OCI-LY7 (cell line): ENCODE data around the gene BEST3. TPM values are rescaled to one million over a fixed set of nuclear protein-coding genes. Genes with fewer than 3 reads are reported as not detected.

ENCODE experiments used
- Bru-seq: library from RNA; stranded (reverse); fragments of 400-500 nt; gene quantifications from one replicate; lab custom pipeline; 2021; lab: Mats Ljungman, UMichigan
- BruChase-seq, 2 experiments: library from RNA; stranded (reverse); fragments of 400-500 nt; gene quantifications; one replicate each; lab custom pipeline; 2021; lab: Mats Ljungman, UMichigan
- BruUV-seq: library from RNA; stranded (reverse); fragments of 400-500 nt; replicated peaks from 2 replicates; lab custom pipeline; 2021; lab: Mats Ljungman, UMichigan
- CTCF ChIA-PET: fragments of 300-600 bp; sonication (Branson Sonifier 250); formaldehyde crosslinking; loops from one replicate; lab custom pipeline; 2022; ENCODE audit warnings: antibody characterized with exemption; ENCODE audit not compliant: unreplicated experiment; lab: Charles Lee
- POLR2A ChIA-PET: fragments of 300-600 bp; sonication (Branson Sonifier 250); formaldehyde crosslinking; loops from one replicate; lab custom pipeline; 2022; ENCODE audit warnings: antibody characterized with exemption; lab: Charles Lee
- DNase-seq: peaks from one replicate; pipeline ENCODE4 v3.0.0-alpha.2; 2015; ENCODE audit warnings: low spot score
- H2AFZ ChIP-seq: fragments of 200-600 bp; sonication (generic), shearing (Covaris generic); 2 replicates; pipeline ENCODE4 v1.6.1; 2014; ENCODE audit warnings: mild to moderate bottlenecking, antibody characterized with exemption, low read length, moderate library complexity
- H3K27ac ChIP-seq: fragments of 200-600 bp; sonication (generic); 2 replicates; pipeline ENCODE4 v1.5.1; 2014; ENCODE audit warnings: mixed run types, low read depth, mild to moderate bottlenecking, moderate library complexity, low read length, inconsistent platforms; ENCODE audit not compliant: poor library complexity, severe bottlenecking
- H3K36me3 ChIP-seq: fragments of 200-600 bp; sonication (generic); 2 replicates; pipeline ENCODE4 v1.6.1; 2014; ENCODE audit warnings: mild to moderate bottlenecking, antibody characterized with exemption, low read length, moderate library complexity, mixed read lengths; ENCODE audit not compliant: insufficient read depth
- H3K4me1 ChIP-seq: fragments of 200-600 bp; sonication (generic); 2 replicates; pipeline ENCODE4 v1.5.1; 2014; ENCODE audit warnings: mild to moderate bottlenecking, low read length; ENCODE audit not compliant: insufficient read depth, poor library complexity, severe bottlenecking
- H3K4me2 ChIP-seq: fragments of 200-600 bp; sonication (generic); 2 replicates; pipeline ENCODE4 v1.6.1; 2014; ENCODE audit warnings: mild to moderate bottlenecking, low read length
- H3K4me3 ChIP-seq: fragments of 200-600 bp; sonication (generic); 2 replicates; pipeline ENCODE4 v1.5.1; 2014; ENCODE audit warnings: mild to moderate bottlenecking, low read depth, low read length; ENCODE audit not compliant: poor library complexity, severe bottlenecking
- H3K79me2 ChIP-seq: fragments of 200-600 bp; sonication (generic); 2 replicates; pipeline ENCODE4 v1.6.1; 2016; ENCODE audit warnings: low read depth, mild to moderate bottlenecking, low read length, moderate library complexity, mixed read lengths; ENCODE audit not compliant: insufficient read depth
- H3K9me2 ChIP-seq: fragments of 200-600 bp; sonication (generic); 2 replicates; pipeline ENCODE4 v1.6.1; 2016; ENCODE audit warnings: mild to moderate bottlenecking, low read length, mixed read lengths; ENCODE audit not compliant: insufficient read depth
- H3K9me3 ChIP-seq: fragments of 200-600 bp; sonication (generic); 2 replicates; pipeline ENCODE4 v1.6.1; 2014; ENCODE audit warnings: mild to moderate bottlenecking, mixed run types, low read length, mixed read lengths
- H4K20me1 ChIP-seq: fragments of 200-600 bp; sonication (generic); 2 replicates; pipeline ENCODE4 v1.6.1; 2014; ENCODE audit warnings: mild to moderate bottlenecking, antibody characterized with exemption, low read length, moderate library complexity, mixed read lengths; ENCODE audit not compliant: insufficient read depth
- EZH2phosphoT487 ChIP-seq: fragments of 200-600 bp; sonication (generic); IDR thresholded peaks from 2 replicates; pipeline ENCODE4 v1.6.1; 2018; ENCODE audit warnings: low read depth, borderline replicate concordance, mild to moderate bottlenecking, mixed run types, antibody characterized with exemption, low read length, moderate library complexity, mixed read lengths
- intact Hi-C: fragments of 100-400 bp; cut with micrococcal nuclease; formaldehyde crosslinking; loops from one replicate; pipeline ENCODE4 v1.10.0; 2022; ENCODE audit not compliant: unreplicated experiment
- long read RNA-seq: library from polyadenylated mRNA; stranded (forward); transcript quantifications from one replicate; pipeline ENCODE4 v2.0.0, GENCODE V29; 2022
- total RNA-seq, 2 experiments: library from RNA; depleted of rRNA in 1 of 2; stranded (reverse); fragments of >200 nt in 1 of 2; shearing (Covaris generic) in 1 of 2; gene quantifications; 2 replicates each; pipeline ENCODE4 v1.2.3, GENCODE V29; 2014 to 2022
- TF ChIP-seq, protein P1 (sequence below): fragments of 200-600 bp; sonication (generic); conservative IDR thresholded peaks from 2 replicates; pipeline ENCODE4 v1.5.1; 2014; ENCODE audit warnings: mild to moderate bottlenecking, antibody characterized with exemption, low read length, moderate library complexity, mixed read lengths

The BEST3 gene
- total RNA-seq (2014; rRNA removed; shearing (Covaris generic)), result 105 and 123 TPM in 2 replicates
- total RNA-seq (2022), result 60.1 and 126 TPM in 2 replicates
- Bru-seq, nascent RNA, result percentile 94 among the genes with signal in this experiment
- BruChase-seq, experiment 1, labeled RNA remaining after a 6-hour chase, result percentile 90 among the genes with signal in this experiment
- percentile 94 among the genes with signal in this experiment for BruChase-seq, experiment 2, labeled RNA remaining after a 2-hour chase
- long read RNA-seq, transcript BEST3-212 (8 exons, 2,929 nt), result major isoform, 14 of 256 reads
- long read RNA-seq, transcript BEST3-201 (3 exons, 1,876 nt), result minor isoform, 12 of 256 reads
- long read RNA-seq, partial matches to known transcripts, result 65 of 256 reads
- long read RNA-seq, other reads (novel, unspliced or antisense), result 164 of 256 reads

DNA sequence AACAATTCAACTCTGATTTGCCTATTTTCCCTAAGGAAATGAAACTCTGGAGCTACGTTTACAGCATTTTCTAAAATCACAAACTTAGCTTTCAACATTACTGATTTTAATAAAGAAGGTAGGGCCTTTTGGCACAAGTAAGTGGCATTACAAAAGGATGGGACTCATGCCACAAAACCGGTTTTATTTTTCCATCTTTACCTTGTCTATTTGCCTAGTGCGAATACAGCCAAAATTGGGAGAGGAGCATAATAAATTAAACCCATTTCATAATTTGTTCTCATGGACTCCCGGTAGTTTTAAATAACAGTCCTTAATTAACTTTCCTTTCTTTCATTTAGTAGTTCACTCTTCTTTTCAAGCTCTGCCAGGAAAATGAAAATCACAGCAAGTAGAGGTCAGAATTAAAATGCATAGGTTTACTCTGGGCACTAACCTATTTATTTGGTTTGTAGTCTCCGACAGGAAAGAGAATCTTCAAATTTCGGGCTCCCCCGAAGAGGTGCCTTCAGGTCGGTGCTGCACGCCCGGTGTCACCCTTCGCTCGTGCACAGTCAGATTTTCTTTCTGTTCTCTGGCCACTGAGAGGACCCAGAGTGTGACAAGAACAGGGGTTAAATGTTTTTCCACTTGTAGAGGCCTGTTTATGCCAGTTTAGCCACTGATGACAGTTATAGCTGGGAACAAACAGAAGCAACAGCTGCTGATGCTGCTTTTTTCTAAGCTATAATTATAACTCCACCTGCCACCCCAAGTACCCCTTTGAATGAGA is at the start of gene BEST3:
Gene BEST3, minus strand, starts transcription at position 535 of the 772 bp plus-strand sequence. CDS start 1,505 bp downstream, outside the sequence.
- peaks cover 28% of the 10 kb centered on the region for H3K36me3 ChIP-seq
- ChIA-PET POLR2A (interaction anchor here (0.6 to 1.6 kb wide), 13 partner anchors 8 to 634 kb away, joined by 3 to 11 read pairs (median 3); partner anchors contain the start of gene CCT2), CTCF (no interaction called here)
- BruUV-seq, result TSS peak; percentile 76
- H3K27ac ChIP-seq, result peak within 1 kb of the TSS; percentile 98
- H3K4me2 ChIP-seq, result peak within 1 kb of the TSS; percentile 77
- peak; percentile 92 for DNase-seq
- H3K9me2 ChIP-seq, result no peaks in the 10 kb centered on the region
- no peak for TF ChIP-seq EZH2phosphoT487
- TF ChIP-seq, protein P1, sequence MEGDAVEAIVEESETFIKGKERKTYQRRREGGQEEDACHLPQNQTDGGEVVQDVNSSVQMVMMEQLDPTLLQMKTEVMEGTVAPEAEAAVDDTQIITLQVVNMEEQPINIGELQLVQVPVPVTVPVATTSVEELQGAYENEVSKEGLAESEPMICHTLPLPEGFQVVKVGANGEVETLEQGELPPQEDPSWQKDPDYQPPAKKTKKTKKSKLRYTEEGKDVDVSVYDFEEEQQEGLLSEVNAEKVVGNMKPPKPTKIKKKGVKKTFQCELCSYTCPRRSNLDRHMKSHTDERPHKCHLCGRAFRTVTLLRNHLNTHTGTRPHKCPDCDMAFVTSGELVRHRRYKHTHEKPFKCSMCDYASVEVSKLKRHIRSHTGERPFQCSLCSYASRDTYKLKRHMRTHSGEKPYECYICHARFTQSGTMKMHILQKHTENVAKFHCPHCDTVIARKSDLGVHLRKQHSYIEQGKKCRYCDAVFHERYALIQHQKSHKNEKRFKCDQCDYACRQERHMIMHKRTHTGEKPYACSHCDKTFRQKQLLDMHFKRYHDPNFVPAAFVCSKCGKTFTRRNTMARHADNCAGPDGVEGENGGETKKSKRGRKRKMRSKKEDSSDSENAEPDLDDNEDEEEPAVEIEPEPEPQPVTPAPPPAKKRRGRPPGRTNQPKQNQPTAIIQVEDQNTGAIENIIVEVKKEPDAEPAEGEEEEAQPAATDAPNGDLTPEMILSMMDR, result no peak
- H3K4me3 ChIP-seq, result peak within 1 kb of the TSS; percentile 95
- no peaks in the 10 kb centered on the region for H3K9me3 ChIP-seq
- H4K20me1 ChIP-seq, result no peaks in the 10 kb centered on the region
- peak within 1 kb of the TSS; percentile 77; the same call in 1 of the 2 replicates for H2AFZ ChIP-seq
- H3K4me1 ChIP-seq, result peaks cover 52% of the 10 kb centered on the region
- intact Hi-C loops, result loop anchor here (1.0 kb wide), 1 partner anchor 40 kb away; no protein-coding TSS in a partner anchor
- H3K79me2 ChIP-seq, result peaks cover 52% of the 10 kb centered on the region

DNA sequence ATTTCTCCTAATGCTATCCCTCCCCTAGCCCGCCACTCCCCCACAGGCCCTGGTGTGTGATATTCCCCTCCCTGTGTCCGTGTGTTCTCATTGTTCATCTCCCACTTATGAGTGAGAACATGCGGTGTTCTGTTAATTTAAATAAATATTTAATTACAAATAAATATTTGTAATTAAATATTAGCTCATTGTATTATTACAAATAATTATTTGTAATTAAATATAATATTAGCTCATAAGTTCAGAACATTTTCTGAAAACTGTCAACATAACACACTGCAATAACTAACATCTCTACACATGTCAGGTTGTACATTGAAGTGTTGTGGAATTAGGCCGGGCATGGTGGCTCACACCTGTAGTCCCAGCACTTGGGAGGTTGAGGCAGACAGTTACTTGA is 45.0 kb upstream of the BEST3 start:
- Histone ChIP-seq H3K36me3 (peaks cover 6% of the 10 kb centered on the region; the same call in 1 of the 2 replicates), H2AFZ (no peak overlapping the region), H3K79me2 (peaks cover 53% of the 10 kb centered on the region), H3K9me3 (no peaks in the 10 kb centered on the region), H4K20me1 (peaks cover 12% of the 10 kb centered on the region; the same call in 1 of the 2 replicates), H3K27ac (no peak overlapping the region), H3K4me1 (peaks cover 13% of the 10 kb centered on the region), H3K9me2 (no peaks in the 10 kb centered on the region), H3K4me3 (no peak overlapping the region), H3K4me2 (no peak overlapping the region)
- no peak for DNase-seq
- BruUV-seq, result no TSS peak
- intact Hi-C loops, result no loop called here
- ChIA-PET POLR2A (interaction anchor here (0.6 to 0.9 kb wide), 8 partner anchors 11 to 587 kb away, joined by 3 to 7 read pairs (median 3); no protein-coding TSS in a partner anchor), CTCF (no interaction called here)
- TF ChIP-seq, protein P1, result no peak
- no peak for TF ChIP-seq EZH2phosphoT487
